Stimulated activated memory B cell treated with anti-CD40 and anti-IgM and Interleukin-4, amounts not matched to agents 10 μg/mL and 1 μg/mL and 100 μg/mL, for 72 hours (primary cell): ENCODE measurements around the gene ZDHHC24.
A peak's percentile ranks its signal among the peaks of the same experiment; 100 is the strongest.
"Not testable (repeated sequence)": the region's sequence is repeated elsewhere in the genome, so short reads cannot be mapped to it uniquely, and the experiment has no call there.

Source experiments
- ATAC-seq: fragments of 150-1000 bp; cut with Tn5 transposase; 2 replicates; pipeline ENCODE4 v1.10.0; 2021
- H3K27ac Mint-ChIP-seq: one replicate; pipeline ENCODE4 v1.8.0; 2022; ENCODE audit warnings: mild to moderate bottlenecking, mixed read lengths
- H3K27me3 Mint-ChIP-seq: one replicate; pipeline ENCODE4 v1.8.0; 2022; ENCODE audit warnings: mixed read lengths
- H3K36me3 Mint-ChIP-seq: one replicate; pipeline ENCODE4 v1.8.0; 2022; ENCODE audit warnings: mixed read lengths
- H3K4me1 Mint-ChIP-seq: one replicate; pipeline ENCODE4 v1.8.0; 2022; ENCODE audit warnings: mixed read lengths
- H3K4me3 Mint-ChIP-seq: one replicate; pipeline ENCODE4 v1.8.0; 2022; ENCODE audit warnings: mild to moderate bottlenecking, moderate library complexity, mixed read lengths
- H3K9me3 Mint-ChIP-seq: one replicate; pipeline ENCODE4 v1.8.0; 2022; ENCODE audit warnings: mixed read lengths

ZDHHC24 gene

DNA sequence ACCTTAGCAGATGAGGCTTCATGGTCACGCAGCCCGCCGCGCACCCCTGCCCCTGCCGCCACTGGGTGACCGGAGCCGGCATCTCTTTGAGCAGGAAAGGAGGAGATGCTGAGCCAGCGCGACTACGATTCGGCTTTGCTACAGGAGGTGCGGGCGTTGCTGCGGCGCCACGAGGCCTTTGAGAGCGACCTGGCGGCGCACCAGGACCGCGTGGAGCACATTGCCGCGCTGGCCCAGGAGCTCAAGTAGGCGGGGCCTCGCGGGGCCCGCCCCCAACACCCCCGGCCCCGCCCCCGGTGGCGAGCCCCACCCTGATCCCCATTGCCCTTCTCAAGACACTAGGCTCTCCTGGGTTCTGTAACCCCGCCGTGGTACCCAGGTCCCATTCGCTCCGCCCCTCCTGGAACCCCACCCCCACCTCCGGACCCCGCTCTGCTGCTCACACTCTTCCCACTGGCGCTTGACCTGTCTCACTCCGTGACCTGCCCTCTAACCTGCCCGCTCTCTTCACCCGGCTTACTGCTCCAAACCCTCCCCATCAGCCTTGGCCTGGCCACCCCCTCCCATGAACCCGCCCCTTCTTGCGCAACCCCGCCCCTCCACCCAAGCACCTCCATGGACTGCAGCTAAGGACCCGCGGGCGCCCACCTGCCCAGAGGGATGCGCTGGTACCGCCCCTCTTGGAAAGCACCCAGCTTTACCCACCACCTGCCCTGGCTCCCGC lies 13.5 kb upstream of the ZDHHC24 start:
- no peaks in the 10 kb centered on the region for H3K9me3 Mint-ChIP-seq
- H3K4me1 Mint-ChIP-seq = no peaks in the 10 kb centered on the region
- H3K27me3 Mint-ChIP-seq = peaks cover 36% of the 10 kb centered on the region
- no peaks in the 10 kb centered on the region for H3K36me3 Mint-ChIP-seq
- H3K4me3 Mint-ChIP-seq = no peak overlapping the region
- no peak for ATAC-seq
- no peak overlapping the region for H3K27ac Mint-ChIP-seq

DNA sequence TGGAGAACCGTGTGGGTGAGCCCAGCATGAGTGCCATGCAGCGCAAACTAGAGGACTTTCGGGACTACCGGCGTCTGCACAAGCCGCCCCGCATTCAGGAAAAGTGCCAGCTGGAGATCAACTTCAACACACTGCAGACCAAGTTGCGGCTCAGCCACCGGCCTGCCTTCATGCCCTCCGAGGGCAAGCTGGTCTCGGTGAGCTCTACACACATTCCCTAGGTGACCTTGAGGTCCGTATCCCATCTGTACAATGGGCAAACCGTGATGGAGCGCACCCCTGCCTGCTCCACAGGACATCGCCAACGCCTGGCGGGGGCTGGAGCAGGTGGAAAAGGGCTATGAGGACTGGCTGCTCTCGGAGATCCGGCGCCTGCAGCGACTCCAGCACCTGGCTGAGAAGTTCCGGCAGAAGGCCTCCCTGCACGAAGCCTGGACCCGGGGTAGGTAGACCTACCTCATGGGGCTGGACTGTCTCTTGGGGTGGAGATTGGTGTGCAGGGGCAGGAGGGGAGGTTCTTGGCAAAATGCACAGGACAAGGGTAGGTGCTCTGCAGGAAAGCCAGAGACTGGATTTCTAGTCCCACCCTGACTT lies 12.0 kb upstream of the ZDHHC24 start:
- no peak for ATAC-seq
- Mint-ChIP-seq H3K9me3 (no peaks in the 10 kb centered on the region), H3K36me3 (no peaks in the 10 kb centered on the region), H3K27me3 (peaks cover 36% of the 10 kb centered on the region), H3K27ac (no peak overlapping the region), H3K4me1 (no peaks in the 10 kb centered on the region), H3K4me3 (no peak overlapping the region)

DNA sequence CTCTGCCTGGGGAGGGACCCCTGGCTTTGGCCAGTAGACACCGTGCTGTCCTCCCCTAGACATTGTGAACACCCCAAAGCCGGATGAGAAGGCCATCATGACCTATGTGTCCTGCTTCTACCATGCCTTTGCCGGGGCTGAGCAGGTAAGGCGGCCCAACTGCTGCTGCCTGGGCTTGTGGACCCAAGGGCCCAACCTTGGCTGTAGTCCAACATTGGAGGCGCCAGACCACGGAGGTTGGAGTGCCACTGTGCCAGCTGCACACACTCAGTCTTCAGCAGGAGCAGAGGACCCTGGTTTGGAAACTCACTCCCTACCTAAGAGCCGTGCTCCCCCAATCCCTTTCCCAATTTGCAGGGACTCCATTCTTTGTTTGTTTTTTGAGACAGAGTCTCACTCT lies 10.2 kb upstream of the ZDHHC24 start:
- H3K36me3 Mint-ChIP-seq = no peaks in the 10 kb centered on the region
- H3K27me3 Mint-ChIP-seq = peaks cover 33% of the 10 kb centered on the region
- H3K4me1 Mint-ChIP-seq = no peaks in the 10 kb centered on the region
- H3K9me3 Mint-ChIP-seq = no peaks in the 10 kb centered on the region
- H3K27ac Mint-ChIP-seq = no peak overlapping the region
- ATAC-seq = no peak
- no peak overlapping the region for H3K4me3 Mint-ChIP-seq

DNA sequence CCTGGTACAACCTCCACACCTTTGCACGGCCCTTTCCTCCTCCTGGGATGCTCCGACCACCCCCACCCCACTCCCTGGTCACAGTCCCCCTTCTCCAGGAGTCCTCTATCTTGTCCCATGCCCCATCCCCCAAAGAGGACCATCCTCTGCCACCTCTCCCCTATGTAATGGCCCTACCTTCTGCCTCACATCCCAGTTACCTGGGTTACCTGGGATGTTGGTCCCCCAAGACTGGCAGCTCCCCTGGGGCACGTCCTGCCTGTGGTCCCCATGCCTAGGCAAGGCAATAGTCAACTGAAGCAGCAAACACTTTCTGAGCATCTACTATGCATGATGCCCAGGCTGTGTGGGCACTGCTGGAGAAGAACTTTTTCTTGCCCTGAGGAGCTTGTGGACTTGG lies 9.6 kb upstream of the ZDHHC24 start:
- Mint-ChIP-seq H3K36me3 (no peaks in the 10 kb centered on the region), H3K27me3 (peaks cover 27% of the 10 kb centered on the region), H3K9me3 (no peaks in the 10 kb centered on the region), H3K4me1 (no peaks in the 10 kb centered on the region), H3K27ac (no peak overlapping the region), H3K4me3 (no peak overlapping the region)
- ATAC-seq = no peak

DNA sequence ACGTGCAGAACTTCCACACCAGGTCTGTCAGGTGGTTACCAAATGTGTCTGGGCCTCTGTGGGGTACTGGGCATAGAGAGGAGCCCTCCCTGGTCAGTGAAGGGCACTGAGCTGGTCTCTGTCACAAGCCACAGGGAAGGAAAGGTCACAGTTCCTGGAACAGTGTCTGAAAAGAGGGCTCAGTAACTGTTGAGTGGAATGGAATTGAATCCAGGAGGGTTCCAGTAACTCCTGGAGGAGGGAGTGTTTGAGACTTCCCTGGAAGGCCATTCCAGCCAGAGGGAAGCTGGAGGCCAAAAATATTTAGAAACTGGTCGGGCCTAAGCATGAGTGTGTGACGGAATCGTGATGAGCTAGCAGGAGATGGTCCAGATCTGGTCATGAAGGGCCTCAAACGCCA lies 8.8 kb upstream of the ZDHHC24 start:
- Mint-ChIP-seq H3K4me3 (no peak overlapping the region), H3K27me3 (peaks cover 19% of the 10 kb centered on the region), H3K27ac (no peak overlapping the region), H3K4me1 (no peaks in the 10 kb centered on the region), H3K9me3 (no peaks in the 10 kb centered on the region), H3K36me3 (no peaks in the 10 kb centered on the region)
- ATAC-seq = no peak

DNA sequence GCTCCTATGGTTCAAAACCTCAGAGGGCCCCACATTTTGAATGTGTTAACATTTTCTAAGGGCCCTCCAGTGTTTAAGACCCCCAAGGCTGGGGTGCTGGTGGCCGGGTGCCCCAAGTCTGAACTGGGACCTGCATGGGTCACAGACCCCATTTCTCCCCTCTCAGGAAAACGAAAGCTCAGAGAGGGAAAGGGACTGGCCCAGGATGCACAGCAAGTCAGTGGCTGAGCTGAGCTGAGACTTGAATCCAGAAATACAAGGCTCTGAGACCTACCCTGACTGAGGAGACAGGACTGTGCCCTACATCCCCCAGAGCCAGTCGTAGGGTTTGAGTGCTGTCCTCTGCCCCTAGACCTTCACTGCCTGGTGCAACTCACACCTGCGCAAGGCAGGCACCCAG lies 5.0 kb upstream of the ZDHHC24 start:
- Mint-ChIP-seq H3K36me3 (no peaks in the 10 kb centered on the region), H3K9me3 (no peaks in the 10 kb centered on the region), H3K27me3 (no peaks in the 10 kb centered on the region), H3K4me1 (no peaks in the 10 kb centered on the region), H3K4me3 (no peak overlapping the region), H3K27ac (no peak overlapping the region)
- ATAC-seq = no peak

DNA sequence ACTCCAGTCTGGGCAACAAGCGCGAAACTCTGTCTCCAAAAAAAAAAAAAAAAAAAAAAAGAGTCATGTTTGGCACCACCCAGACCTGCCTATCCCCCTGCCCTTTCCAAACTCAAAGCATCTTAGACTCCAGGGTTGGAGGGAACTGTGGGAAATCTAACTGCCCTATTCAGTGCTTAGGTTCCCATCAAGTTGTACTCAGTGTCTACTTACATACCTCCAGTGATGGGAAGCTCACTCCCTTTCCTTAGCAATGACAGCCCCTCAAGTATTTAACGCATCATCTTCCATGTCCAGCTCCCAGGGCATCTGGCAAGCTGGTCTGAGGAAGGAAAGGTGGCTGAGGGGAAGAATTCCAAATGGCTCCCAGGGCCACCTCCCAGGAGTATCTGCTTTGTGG lies 3.8 kb upstream of the ZDHHC24 start:
- Mint-ChIP-seq H3K27ac (no peak overlapping the region), H3K4me3 (no peak overlapping the region), H3K9me3 (no peaks in the 10 kb centered on the region), H3K4me1 (peaks cover 6% of the 10 kb centered on the region), H3K27me3 (no peaks in the 10 kb centered on the region), H3K36me3 (no peaks in the 10 kb centered on the region)
- ATAC-seq = no peak

DNA sequence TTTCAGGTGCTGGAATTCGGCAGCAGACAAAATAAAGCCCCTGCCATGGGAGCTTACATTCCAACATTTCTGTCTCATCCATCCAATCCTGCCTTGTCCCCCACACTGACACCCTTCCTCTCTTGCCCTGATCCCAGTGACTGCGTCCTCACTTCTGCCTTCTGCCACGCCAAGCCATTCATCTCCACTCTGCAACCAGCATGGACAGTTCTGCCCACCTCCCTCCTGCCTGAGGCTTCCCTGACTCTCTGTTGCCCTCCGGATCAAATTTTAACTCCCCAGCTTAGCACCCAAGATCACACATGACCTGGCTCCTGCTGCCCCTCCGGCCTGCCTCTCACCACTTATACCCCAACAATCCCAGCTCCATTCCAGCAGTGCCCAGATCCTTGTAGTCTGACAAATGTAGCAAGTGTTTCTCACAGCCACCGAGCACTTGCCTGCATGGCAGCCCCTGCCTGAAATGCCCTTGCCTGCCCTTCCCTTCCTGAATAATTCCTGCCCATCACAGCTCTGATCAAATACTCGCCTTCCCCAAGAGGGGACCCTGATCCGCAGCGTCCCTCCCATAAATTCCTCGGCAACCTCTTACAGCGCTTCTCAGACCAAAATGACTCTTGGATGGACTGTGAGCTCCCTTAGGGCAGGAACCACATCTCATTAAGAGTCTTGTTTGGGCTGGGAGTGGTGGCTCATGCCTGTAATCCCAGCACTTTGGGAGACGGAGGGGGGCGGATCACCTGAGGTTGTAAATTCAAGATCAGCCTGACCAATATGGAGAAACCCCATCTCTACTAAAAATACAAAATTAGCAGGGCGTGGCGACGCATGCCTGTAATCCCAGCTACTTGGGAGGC lies 3.2 kb upstream of the ZDHHC24 start:
- no peaks in the 10 kb centered on the region for H3K36me3 Mint-ChIP-seq
- H3K9me3 Mint-ChIP-seq = no peaks in the 10 kb centered on the region
- no peaks in the 10 kb centered on the region for H3K27me3 Mint-ChIP-seq
- no peak overlapping the region for H3K27ac Mint-ChIP-seq
- H3K4me3 Mint-ChIP-seq = no peak overlapping the region
- H3K4me1 Mint-ChIP-seq = peaks cover 13% of the 10 kb centered on the region
- ATAC-seq = no peak

DNA sequence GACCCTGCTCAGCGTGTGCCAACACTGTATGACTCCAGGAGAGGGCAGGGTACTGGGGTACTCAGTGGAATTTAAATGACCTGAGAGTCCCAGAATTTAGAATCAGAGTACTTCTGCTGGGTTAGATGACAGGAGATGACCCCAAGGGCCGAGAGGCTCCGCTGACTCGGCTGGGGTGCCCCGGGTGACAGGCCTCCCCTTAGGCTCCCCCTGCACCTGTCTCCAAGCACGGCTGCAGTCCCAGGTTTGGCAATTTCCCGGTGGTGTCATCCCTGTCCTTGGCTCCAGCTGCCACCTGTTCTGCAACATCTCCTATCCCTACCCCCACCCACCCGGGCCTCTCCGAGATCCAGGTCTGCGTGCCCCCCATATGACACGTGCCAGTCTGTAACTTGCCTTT lies 2.2 kb upstream of the ZDHHC24 start:
- no peak for ATAC-seq
- H3K4me3 Mint-ChIP-seq = no peak overlapping the region
- H3K27ac Mint-ChIP-seq = no peak overlapping the region
- peaks cover 22% of the 10 kb centered on the region for H3K4me1 Mint-ChIP-seq
- H3K36me3 Mint-ChIP-seq = peaks cover 4% of the 10 kb centered on the region
- no peaks in the 10 kb centered on the region for H3K9me3 Mint-ChIP-seq
- H3K27me3 Mint-ChIP-seq = no peaks in the 10 kb centered on the region

DNA sequence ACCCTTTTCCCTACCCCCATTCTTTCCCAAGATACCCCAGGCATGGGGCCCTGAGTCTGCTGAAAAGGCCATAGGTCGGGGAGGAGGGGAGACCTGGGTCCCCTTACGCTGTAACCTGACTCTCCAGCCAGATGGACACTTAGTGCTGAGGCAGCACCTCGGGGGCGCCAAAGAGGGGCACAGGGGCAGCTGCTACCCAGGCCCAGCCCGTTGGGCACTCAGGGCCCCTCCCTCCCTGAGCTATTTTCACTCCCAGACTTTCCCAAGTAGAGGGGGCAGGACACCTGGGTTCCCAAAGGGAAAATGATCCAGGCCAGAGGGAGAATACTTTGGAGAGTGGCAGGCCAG lies 1.8 kb upstream of the ZDHHC24 start:
- H3K36me3 Mint-ChIP-seq = peaks cover 5% of the 10 kb centered on the region

DNA sequence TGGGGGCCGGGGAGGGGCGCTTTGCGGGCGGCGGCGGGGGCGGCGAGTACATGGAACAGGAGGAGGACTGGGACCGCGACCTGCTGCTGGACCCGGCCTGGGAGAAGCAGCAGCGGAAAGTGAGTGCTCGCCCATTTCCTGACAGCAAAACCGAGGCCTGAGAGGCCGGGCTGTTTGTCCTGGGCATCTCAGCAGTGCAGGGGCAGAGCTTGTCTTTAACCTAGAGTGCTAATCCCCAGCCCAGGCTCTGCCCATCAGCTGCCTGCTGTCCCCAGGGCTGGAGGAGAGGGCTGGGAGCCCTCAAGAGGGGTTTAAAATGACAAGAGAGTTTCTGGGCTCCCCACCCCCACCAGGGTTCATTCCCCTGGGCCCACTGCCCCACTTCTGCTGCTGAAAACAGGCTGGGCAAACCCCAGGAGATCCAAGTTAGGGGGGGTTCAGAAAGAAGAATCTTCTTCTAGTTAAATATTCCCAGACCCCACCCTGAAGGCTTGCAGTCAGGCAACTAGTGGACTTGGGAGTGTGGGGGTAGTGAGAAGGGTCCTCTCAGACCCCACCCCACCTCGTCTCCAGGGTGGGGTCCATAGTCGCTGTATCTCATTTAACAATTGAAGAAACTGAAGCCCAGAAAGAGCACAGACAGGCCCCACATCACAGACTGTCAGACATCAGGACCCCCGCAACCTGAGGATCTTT lies 1.3 kb upstream of the ZDHHC24 start:
- peaks cover 32% of the 10 kb centered on the region for H3K4me1 Mint-ChIP-seq

More for the DNA sequence above, 1.8 kb upstream of the ZDHHC24 start:
- Mint-ChIP-seq H3K4me1 (peaks cover 26% of the 10 kb centered on the region), H3K27me3 (no peaks in the 10 kb centered on the region), H3K4me3 (no peak overlapping the region), H3K9me3 (no peaks in the 10 kb centered on the region), H3K27ac (no peak overlapping the region)
- no peak for ATAC-seq

DNA sequence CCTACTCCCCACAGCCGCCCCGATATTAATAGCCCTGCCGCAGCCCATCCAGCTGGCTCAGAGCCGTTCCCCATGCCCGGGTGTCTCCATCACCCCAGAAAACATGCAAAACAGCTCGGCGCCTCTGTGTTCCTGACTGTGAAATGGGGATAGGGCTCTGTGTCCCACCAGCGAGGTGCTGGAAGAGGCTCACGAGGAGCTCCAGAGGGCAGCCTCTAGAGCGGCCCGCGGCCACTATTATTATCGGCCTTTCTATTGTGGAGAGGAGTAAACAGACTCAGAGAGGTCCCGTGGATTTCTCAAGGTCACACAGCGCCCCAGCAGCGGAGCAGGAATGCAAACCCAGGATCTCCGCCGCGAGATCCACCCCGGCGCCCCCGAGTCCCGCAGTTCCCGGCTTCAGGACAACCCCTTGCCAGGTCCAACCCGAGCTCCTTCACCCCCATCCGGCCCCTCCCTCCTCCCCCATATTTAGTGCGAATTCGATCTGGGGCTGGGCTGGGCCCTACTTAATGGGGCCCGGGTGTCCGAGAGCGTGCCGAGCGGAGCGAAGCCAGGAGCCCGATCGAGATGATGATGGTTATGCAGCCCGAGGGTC lies 619 bp upstream of the ZDHHC24 start, which contains the start of gene ACTN3:
Gene ACTN3, plus strand, starts transcription at position 536 of the 598 bp plus-strand sequence. Its CDS starts 35 bp downstream, at position 571.
- Mint-ChIP-seq H3K4me3 (peak within 1 kb of the TSS; percentile 87), H3K27me3 (no peaks in the 10 kb centered on the region), H3K9me3 (no peaks in the 10 kb centered on the region), H3K4me1 (peaks cover 35% of the 10 kb centered on the region), H3K36me3 (peaks cover 17% of the 10 kb centered on the region), H3K27ac (peak within 1 kb of the TSS; percentile 72)
- no peak for ATAC-seq

More for the DNA sequence above, 1.3 kb upstream of the ZDHHC24 start:
- ATAC-seq = no peak
- peaks cover 10% of the 10 kb centered on the region for H3K36me3 Mint-ChIP-seq
- no peaks in the 10 kb centered on the region for H3K9me3 Mint-ChIP-seq
- peak overlapping the region; percentile 72 for H3K27ac Mint-ChIP-seq
- no peaks in the 10 kb centered on the region for H3K27me3 Mint-ChIP-seq
- H3K4me3 Mint-ChIP-seq = peak overlapping the region; percentile 87

DNA sequence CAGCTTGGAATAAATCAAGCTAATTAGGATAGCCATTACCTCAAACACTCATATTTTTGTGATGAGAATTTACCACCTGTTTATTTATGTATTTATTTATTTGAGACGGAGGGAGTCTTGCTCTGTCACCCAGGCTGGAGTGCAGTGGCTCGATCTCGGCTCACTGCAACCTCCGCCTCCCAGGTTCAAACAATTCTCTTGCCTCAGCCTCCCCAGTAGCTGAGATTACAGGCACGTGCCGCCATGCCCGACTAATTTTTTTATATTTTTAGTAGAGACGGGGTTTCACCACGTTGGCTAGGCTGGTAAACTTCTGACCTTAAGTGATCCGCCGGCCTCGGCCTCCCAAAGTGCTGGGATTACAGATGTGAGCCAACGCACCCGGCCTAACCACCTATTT lies 896 bp downstream of the ZDHHC24 start:
- peaks cover 35% of the 10 kb centered on the region for H3K4me1 Mint-ChIP-seq
- H3K27ac Mint-ChIP-seq = peak overlapping the region; percentile 72
- ATAC-seq, H3K9me3 Mint-ChIP-seq, H3K27me3 Mint-ChIP-seq: not testable (repeated sequence)
- peak overlapping the region; percentile 87 for H3K4me3 Mint-ChIP-seq
- H3K36me3 Mint-ChIP-seq = peaks cover 26% of the 10 kb centered on the region

DNA sequence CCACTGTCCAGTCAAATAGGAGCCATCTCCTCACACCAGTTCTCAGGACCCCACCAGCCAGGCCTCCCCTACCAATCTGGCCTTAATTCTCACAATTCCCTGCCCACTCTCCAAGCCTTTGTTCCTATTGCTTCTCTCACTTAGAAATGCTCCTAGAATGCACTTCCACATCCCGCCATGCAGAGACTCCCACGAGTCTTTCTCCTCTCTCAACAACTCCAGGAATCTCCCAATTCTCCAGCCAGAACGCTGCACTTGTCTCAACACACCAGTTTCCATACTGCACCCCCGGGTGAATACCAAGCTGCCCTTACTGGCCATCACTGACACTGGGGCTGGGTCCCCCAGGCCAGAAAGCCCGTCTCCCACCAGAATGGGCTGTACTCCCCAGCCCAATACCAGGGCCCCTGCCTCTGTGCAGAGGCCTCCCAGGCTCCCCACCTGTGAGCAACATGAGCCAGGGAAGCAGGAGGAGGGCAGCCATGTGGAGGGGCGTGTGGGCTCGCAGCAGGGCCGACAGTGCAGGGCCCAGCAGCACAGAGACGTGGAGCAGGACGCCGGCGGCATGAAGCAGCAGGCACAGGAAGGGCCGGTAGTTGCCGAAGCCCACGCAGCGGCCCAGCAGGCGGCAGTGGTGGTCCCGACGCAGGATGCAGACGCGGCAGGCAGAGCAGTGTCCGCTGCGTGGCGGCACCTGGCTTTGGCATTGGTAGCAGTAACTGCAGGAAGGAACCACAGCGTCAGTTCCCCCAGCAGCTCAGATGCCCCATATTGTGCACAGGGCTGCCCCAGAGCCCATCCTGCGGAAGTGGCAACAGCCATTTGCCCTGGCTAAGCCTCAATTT lies 2.4 kb downstream of the ZDHHC24 start:
- Mint-ChIP-seq H3K27ac (peak overlapping the region; percentile 80), H3K4me3 (peak overlapping the region; percentile 55), H3K4me1 (peaks cover 35% of the 10 kb centered on the region)

More for the DNA sequence above, 2.4 kb downstream of the ZDHHC24 start:
- Mint-ChIP-seq H3K27me3 (no peaks in the 10 kb centered on the region), H3K36me3 (peaks cover 31% of the 10 kb centered on the region), H3K9me3 (no peaks in the 10 kb centered on the region)
- peak; percentile 75 for ATAC-seq
